ENCODE data around the gene PCK1. TPM values are rescaled to one million over a fixed set of nuclear protein-coding genes. Genes with fewer than 3 reads are reported as not detected.

Gene PCK1
- total RNA-seq, 5 donors from 2014 or later (not counting 1 experiment from before 2014, with no cell fraction given), result 0.25 to 0.53 (median 0.26) TPM; not detected in 2

GRCh38 chr20:57526885-57527460 lies 33.9 kb upstream of the PCK1 start:
- Mint-ChIP-seq H3K27ac (no peak overlapping the region), H3K27me3 (peaks cover 0 to 4% of the 10 kb centered on the region in 2 donors), H3K36me3 (no peaks in the 10 kb centered on the region), H3K9me3 (no peaks in the 10 kb centered on the region), H3K4me1 (peaks cover 8 to 16% (median 11%) of the 10 kb centered on the region in 3 donors), H3K4me3 (no peak overlapping the region)
- Histone ChIP-seq H3K4me1 (ENCODE audit: control insufficient read depth in 1 of 2, extremely low read depth in 1 of 2, insufficient read depth in 2 of 2, low read length in 2 of 2) (no peaks in the 10 kb centered on the region), H3K9me3 (no peaks in the 10 kb centered on the region), H3K4me3 (ENCODE audit: control insufficient read depth in 1 of 2, extremely low read depth in 1 of 2, low read length in 1 of 2) (no peak overlapping the region), H3K27me3 (replicated peaks in 1 of 2; ENCODE audit: control insufficient read depth in 2 of 2, extremely low read depth in 1 of 2, insufficient read depth in 2 of 2, low read length in 1 of 2) (peaks cover 2 to 8% of the 10 kb centered on the region in 2 experiments), H3K27ac (ENCODE audit: low read length) (no peak overlapping the region), H3K36me3 (ENCODE audit: control insufficient read depth in 2 of 2, extremely low read depth in 1 of 2, insufficient read depth in 1 of 2, low read length in 1 of 2) (no peaks in the 10 kb centered on the region)
- WGBS (ENCODE audit: insufficient coverage), result 72% methylated on average over 19 of the region's 19 CpGs
- CTCF ChIA-PET, result no interaction called here
- DNase-seq, result no peak
- no peak for ATAC-seq (replicated peaks in 1 of 4)
- POLR2A ChIA-PET, result no interaction called here

- Histone ChIP-seq H3K4me3 (ENCODE audit: control insufficient read depth in 1 of 2, extremely low read depth in 1 of 2, low read length in 1 of 2) (no peak overlapping the region), H3K27ac (ENCODE audit: low read length) (no peak overlapping the region), H3K9me3 (no peaks in the 10 kb centered on the region), H3K27me3 (replicated peaks in 1 of 2; ENCODE audit: control insufficient read depth in 2 of 2, extremely low read depth in 1 of 2, insufficient read depth in 2 of 2, low read length in 1 of 2) (peaks cover 2 to 8% of the 10 kb centered on the region in 2 experiments), H3K36me3 (ENCODE audit: control insufficient read depth in 2 of 2, extremely low read depth in 1 of 2, insufficient read depth in 1 of 2, low read length in 1 of 2) (no peaks in the 10 kb centered on the region), H3K4me1 (ENCODE audit: control insufficient read depth in 1 of 2, extremely low read depth in 1 of 2, insufficient read depth in 2 of 2, low read length in 2 of 2) (no peaks in the 10 kb centered on the region)
- H3K27me3 Mint-ChIP-seq, result peaks cover 1 to 4% of the 10 kb centered on the region in 2 donors
- DNase-seq (no peak), ATAC-seq (replicated peaks in 1 of 4) (no peak)
- no peaks in the 10 kb centered on the region for H3K9me3 Mint-ChIP-seq
- no peak overlapping the region for H3K27ac Mint-ChIP-seq
- peaks cover 4 to 12% (median 6%) of the 10 kb centered on the region in 3 donors for H3K4me1 Mint-ChIP-seq
- no CpG with 5 or more reads among the region's 6 CpGs for WGBS (ENCODE audit: insufficient coverage)
- ChIA-PET CTCF (no interaction called here), POLR2A (no interaction called here)
- no peak overlapping the region for H3K4me3 Mint-ChIP-seq
- H3K36me3 Mint-ChIP-seq, result no peaks in the 10 kb centered on the region
These were observed 33.2 kb upstream of the PCK1 start for GRCh38 chr20:57527728-57528127.

DNA sequence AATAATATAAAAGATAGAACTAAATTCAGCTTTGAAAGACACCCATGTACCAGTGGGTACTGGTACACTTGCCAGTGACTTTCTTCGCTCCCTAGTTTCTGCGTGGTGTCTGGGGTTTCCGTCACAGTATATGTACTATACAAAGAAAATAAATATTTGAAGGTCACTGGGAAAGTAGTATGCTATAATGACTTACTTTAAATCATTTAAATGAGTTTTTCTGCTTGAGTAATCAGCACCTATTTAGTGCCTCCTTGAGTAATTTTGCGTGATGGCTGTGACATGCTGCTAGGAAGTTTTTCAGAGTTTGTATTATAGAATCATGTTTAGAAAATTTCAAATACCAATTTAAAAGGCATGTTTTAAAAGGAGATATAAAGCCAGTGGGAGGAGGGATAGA lies 32.8 kb upstream of the PCK1 start:
- DNase-seq (no peak), ATAC-seq (replicated peaks in 1 of 4) (no peak)
- no peak overlapping the region for H3K27ac ChIP-seq (ENCODE audit: low read length)
- WGBS (ENCODE audit: insufficient coverage), result no CpG with 5 or more reads among the region's 4 CpGs
- H3K36me3 ChIP-seq (ENCODE audit: control insufficient read depth in 2 of 2, extremely low read depth in 1 of 2, insufficient read depth in 1 of 2, low read length in 1 of 2), result no peaks in the 10 kb centered on the region
- H3K4me3 ChIP-seq (ENCODE audit: control insufficient read depth in 1 of 2, extremely low read depth in 1 of 2, low read length in 1 of 2), result no peak overlapping the region
- POLR2A ChIA-PET, result no interaction called here
- H3K27me3 ChIP-seq (replicated peaks in 1 of 2; ENCODE audit: control insufficient read depth in 2 of 2, extremely low read depth in 1 of 2, insufficient read depth in 2 of 2, low read length in 1 of 2), result peaks cover 2 to 8% of the 10 kb centered on the region in 2 experiments
- CTCF ChIA-PET, result no interaction called here
- Mint-ChIP-seq H3K36me3 (no peaks in the 10 kb centered on the region), H3K27ac (no peak overlapping the region), H3K9me3 (no peaks in the 10 kb centered on the region), H3K4me3 (no peak overlapping the region), H3K27me3 (peaks cover 1 to 4% of the 10 kb centered on the region in 2 donors), H3K4me1 (peaks cover under 1 to 8% (median 2%) of the 10 kb centered on the region in 3 donors)
- H3K9me3 ChIP-seq, result no peaks in the 10 kb centered on the region
- no peaks in the 10 kb centered on the region for H3K4me1 ChIP-seq (ENCODE audit: control insufficient read depth in 1 of 2, extremely low read depth in 1 of 2, insufficient read depth in 2 of 2, low read length in 2 of 2)

DNA sequence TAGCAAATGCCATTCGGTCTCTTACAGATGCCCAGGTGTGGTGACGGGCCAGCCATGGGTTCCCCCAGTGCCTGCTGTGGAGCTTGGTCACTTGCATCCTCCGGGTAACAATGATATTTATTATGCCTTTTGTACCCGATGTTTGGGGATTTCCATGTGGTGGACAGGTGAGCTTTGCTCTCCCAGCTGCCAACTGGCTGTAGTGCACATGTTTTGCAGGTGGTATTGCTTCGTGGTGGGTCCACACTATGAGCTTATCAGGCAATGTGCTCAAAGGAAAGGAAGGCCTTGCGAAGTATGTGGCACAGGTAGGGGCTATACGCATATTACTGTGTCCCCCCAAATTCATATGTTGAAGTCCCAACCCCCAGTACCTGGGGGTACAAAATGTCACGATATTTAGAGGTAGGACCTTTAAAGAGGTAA lies 31.7 kb upstream of the PCK1 start:
- H3K4me3 Mint-ChIP-seq, result no peak overlapping the region
- ATAC-seq (replicated peaks in 1 of 4) (no peak), DNase-seq (no peak)
- no peaks in the 10 kb centered on the region for H3K4me1 ChIP-seq (ENCODE audit: control insufficient read depth in 1 of 2, extremely low read depth in 1 of 2, insufficient read depth in 2 of 2, low read length in 2 of 2)
- H3K4me1 Mint-ChIP-seq, result peaks cover 0 to 7% (median 0%) of the 10 kb centered on the region in 3 donors
- no peak overlapping the region for H3K27ac ChIP-seq (ENCODE audit: low read length)
- ChIA-PET CTCF (no interaction called here), POLR2A (no interaction called here)
- H3K27me3 Mint-ChIP-seq, result peaks cover 10 to 12% of the 10 kb centered on the region in 2 donors
- no peak overlapping the region for H3K27ac Mint-ChIP-seq
- H3K36me3 ChIP-seq (ENCODE audit: control insufficient read depth in 2 of 2, extremely low read depth in 1 of 2, insufficient read depth in 1 of 2, low read length in 1 of 2), result no peaks in the 10 kb centered on the region
- WGBS (ENCODE audit: insufficient coverage), result 78% methylated on average over 3 of the region's 8 CpGs
- H3K36me3 Mint-ChIP-seq, result no peaks in the 10 kb centered on the region
- H3K9me3 Mint-ChIP-seq, result no peaks in the 10 kb centered on the region
- H3K9me3 ChIP-seq, result no peaks in the 10 kb centered on the region
- H3K4me3 ChIP-seq (ENCODE audit: control insufficient read depth in 1 of 2, extremely low read depth in 1 of 2, low read length in 1 of 2), result no peak overlapping the region
- peaks cover 2 to 13% of the 10 kb centered on the region in 2 experiments for H3K27me3 ChIP-seq (replicated peaks in 1 of 2; ENCODE audit: control insufficient read depth in 2 of 2, extremely low read depth in 1 of 2, insufficient read depth in 2 of 2, low read length in 1 of 2)

- peaks cover 2 to 9% of the 10 kb centered on the region in 2 experiments for H3K27me3 ChIP-seq (replicated peaks in 1 of 2; ENCODE audit: control insufficient read depth in 2 of 2, extremely low read depth in 1 of 2, insufficient read depth in 2 of 2, low read length in 1 of 2)
- ChIA-PET CTCF (no interaction called here), POLR2A (no interaction called here)
- DNase-seq (no peak), ATAC-seq (replicated peaks in 1 of 4) (no peak)
- no peak overlapping the region for H3K27ac ChIP-seq (ENCODE audit: low read length)
- Mint-ChIP-seq H3K36me3 (no peaks in the 10 kb centered on the region), H3K4me3 (no peak overlapping the region), H3K4me1 (peaks cover 0 to 7% (median 0%) of the 10 kb centered on the region in 3 donors), H3K27ac (no peak overlapping the region), H3K9me3 (no peaks in the 10 kb centered on the region), H3K27me3 (peaks cover 10 to 12% of the 10 kb centered on the region in 2 donors)
- H3K36me3 ChIP-seq (ENCODE audit: control insufficient read depth in 2 of 2, extremely low read depth in 1 of 2, insufficient read depth in 1 of 2, low read length in 1 of 2), result no peaks in the 10 kb centered on the region
- 83% methylated on average over 1 of the region's 3 CpGs for WGBS (ENCODE audit: insufficient coverage)
- H3K4me3 ChIP-seq (ENCODE audit: control insufficient read depth in 1 of 2, extremely low read depth in 1 of 2, low read length in 1 of 2), result no peak overlapping the region
- H3K4me1 ChIP-seq (ENCODE audit: control insufficient read depth in 1 of 2, extremely low read depth in 1 of 2, insufficient read depth in 2 of 2, low read length in 2 of 2), result no peaks in the 10 kb centered on the region
- H3K9me3 ChIP-seq, result no peaks in the 10 kb centered on the region
These were observed 31.1 kb upstream of the PCK1 start for GRCh38 chr20:57529810-57530209.

DNA sequence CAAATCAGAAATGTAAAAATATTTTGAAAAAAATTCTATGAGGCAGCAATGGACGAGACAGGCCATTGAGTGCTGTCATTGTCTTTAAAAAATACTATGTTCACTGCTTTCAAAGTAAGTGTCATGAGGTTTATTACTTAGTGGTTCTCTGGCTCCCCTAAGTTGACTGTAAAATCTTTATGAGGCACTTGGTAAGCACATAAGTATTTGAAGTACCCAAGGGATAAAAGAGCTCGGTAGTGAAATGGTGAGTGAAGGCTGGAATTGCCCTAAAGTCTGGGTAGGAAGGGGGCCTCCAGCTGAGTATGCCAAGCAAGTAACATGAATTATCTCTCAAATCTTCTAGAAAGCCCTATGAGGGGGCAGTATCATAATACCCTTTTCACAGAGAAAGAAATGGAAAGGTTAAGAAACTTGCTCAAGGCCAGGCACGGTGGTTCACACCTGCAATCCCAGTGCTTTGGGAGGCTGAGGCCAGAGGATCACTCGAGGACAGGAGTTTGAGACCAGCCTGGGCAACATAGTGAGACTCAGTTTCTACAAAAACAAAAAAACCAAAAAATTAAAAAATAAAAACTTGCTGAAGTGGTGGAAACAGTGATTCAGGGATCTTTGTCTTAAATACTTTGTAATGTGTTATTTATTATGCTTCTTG lies 30.5 kb upstream of the PCK1 start:
- DNase-seq, result no peak
- no peaks in the 10 kb centered on the region for H3K36me3 Mint-ChIP-seq
- WGBS (ENCODE audit: insufficient coverage), result 76% methylated on average over 3 of the region's 4 CpGs
- peaks cover 0 to 7% (median 0%) of the 10 kb centered on the region in 3 donors for H3K4me1 Mint-ChIP-seq
- H3K9me3 ChIP-seq, result no peaks in the 10 kb centered on the region
- no peak overlapping the region for H3K4me3 ChIP-seq (ENCODE audit: control insufficient read depth in 1 of 2, extremely low read depth in 1 of 2, low read length in 1 of 2)
- ChIA-PET POLR2A (no interaction called here), CTCF (no interaction called here)
- H3K27ac ChIP-seq (ENCODE audit: low read length), result no peak overlapping the region
- peaks cover 4 to 11% of the 10 kb centered on the region in 2 experiments for H3K27me3 ChIP-seq (replicated peaks in 1 of 2; ENCODE audit: control insufficient read depth in 2 of 2, extremely low read depth in 1 of 2, insufficient read depth in 2 of 2, low read length in 1 of 2)
- no peak overlapping the region for H3K4me3 Mint-ChIP-seq
- no peak for ATAC-seq (replicated peaks in 1 of 4)
- H3K9me3 Mint-ChIP-seq, result no peaks in the 10 kb centered on the region
- H3K4me1 ChIP-seq (ENCODE audit: control insufficient read depth in 1 of 2, extremely low read depth in 1 of 2, insufficient read depth in 2 of 2, low read length in 2 of 2), result no peaks in the 10 kb centered on the region
- no peak overlapping the region for H3K27ac Mint-ChIP-seq
- no peaks in the 10 kb centered on the region for H3K36me3 ChIP-seq (ENCODE audit: control insufficient read depth in 2 of 2, extremely low read depth in 1 of 2, insufficient read depth in 1 of 2, low read length in 1 of 2)
- H3K27me3 Mint-ChIP-seq, result peaks cover 15% of the 10 kb centered on the region in 2 donors
